22Rv1 (cell line): ENCODE results near the gene ORM2.

Experiments
- ZFX ChIP-seq: fragments of 450-650 bp; IDR thresholded peaks from 2 replicates; pipeline ENCODE4 v1.6.1; 2017; ENCODE audit warnings: antibody characterized with exemption, borderline replicate concordance
- TF ChIP-seq, protein P1 (sequence below): fragments of 450-650 bp; IDR thresholded peaks from 2 replicates; pipeline ENCODE4 v1.5.1; 2017; ENCODE audit warnings: mild to moderate bottlenecking

DNA sequence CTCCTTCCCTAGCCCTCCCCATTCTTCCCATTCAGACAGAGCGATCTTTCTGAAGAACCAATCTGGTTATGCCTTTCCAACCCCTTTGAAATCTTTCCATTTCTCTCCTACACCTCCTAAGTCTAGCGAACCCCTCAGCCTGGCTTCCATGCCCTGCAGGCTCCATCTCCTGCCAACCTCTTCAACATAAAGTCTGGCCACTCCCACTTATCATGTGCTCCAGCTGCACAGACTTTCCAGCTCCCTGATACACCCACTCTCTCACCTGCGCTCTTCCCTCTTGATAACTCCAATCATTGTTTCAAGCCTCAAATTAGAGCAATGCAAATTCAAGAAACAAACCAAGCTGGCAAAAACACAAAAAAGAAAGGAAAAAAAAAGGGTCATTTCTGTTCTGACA lies 10.5 kb upstream of the ORM2 start:
- TF ChIP-seq, protein P1, sequence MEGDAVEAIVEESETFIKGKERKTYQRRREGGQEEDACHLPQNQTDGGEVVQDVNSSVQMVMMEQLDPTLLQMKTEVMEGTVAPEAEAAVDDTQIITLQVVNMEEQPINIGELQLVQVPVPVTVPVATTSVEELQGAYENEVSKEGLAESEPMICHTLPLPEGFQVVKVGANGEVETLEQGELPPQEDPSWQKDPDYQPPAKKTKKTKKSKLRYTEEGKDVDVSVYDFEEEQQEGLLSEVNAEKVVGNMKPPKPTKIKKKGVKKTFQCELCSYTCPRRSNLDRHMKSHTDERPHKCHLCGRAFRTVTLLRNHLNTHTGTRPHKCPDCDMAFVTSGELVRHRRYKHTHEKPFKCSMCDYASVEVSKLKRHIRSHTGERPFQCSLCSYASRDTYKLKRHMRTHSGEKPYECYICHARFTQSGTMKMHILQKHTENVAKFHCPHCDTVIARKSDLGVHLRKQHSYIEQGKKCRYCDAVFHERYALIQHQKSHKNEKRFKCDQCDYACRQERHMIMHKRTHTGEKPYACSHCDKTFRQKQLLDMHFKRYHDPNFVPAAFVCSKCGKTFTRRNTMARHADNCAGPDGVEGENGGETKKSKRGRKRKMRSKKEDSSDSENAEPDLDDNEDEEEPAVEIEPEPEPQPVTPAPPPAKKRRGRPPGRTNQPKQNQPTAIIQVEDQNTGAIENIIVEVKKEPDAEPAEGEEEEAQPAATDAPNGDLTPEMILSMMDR, result no peak
- TF ChIP-seq ZFX, result no peak
